Measurements from ENCODE around the gene APOD.

DNA sequence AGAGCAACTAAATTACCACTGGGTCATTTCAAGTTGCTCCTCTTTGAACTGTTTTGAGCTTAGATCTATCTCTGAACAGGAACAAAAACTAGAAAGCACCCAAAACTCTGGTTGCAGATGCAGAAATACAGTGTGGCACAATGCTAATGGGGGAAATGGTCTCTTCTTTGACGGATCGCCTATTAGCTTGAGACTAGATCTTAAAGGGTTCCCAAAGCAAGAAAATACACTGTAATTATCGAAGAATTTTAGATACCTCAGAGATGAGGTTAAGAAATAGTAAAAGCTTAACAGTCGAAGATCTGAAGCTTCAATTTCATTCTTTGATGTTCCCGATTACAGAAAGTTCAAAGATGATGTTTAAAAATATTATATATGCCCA lies 41.4 kb downstream of the APOD start:
- no peak for TF ChIP-seq CTCF (conservative IDR thresholded peaks at IDR 0.05; ENCODE audit: low read depth, low read length)
- TF ChIP-seq EZH2 (IDR thresholded peaks at IDR 0.05; ENCODE audit: borderline replicate concordance, low read depth, low read length, poor library complexity, severe bottlenecking), result no peak

Data from A673 (cell line).